Measurements from ENCODE around the gene KCNMB2.

DNA sequence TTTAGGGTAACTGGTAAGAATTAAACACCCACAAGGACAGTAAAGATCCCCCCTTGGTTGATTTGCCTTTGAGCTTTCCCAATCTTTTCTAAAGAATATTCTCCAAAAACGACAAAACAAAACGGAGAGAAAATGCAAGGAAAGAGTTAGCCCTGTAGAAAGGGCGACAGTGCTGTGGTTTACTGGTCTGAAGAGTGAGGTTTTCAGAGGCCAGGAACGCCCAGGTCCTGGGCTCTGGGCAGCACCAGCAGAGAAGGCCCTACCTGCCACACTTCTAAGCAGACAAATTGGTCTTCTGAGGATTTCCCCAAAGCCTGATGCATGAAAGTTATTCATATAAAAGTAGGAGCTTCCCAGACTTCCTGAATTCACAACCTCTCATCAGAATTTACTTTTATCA is 119.3 kb downstream of the KCNMB2 start:
- TF ChIP-seq, protein P1, sequence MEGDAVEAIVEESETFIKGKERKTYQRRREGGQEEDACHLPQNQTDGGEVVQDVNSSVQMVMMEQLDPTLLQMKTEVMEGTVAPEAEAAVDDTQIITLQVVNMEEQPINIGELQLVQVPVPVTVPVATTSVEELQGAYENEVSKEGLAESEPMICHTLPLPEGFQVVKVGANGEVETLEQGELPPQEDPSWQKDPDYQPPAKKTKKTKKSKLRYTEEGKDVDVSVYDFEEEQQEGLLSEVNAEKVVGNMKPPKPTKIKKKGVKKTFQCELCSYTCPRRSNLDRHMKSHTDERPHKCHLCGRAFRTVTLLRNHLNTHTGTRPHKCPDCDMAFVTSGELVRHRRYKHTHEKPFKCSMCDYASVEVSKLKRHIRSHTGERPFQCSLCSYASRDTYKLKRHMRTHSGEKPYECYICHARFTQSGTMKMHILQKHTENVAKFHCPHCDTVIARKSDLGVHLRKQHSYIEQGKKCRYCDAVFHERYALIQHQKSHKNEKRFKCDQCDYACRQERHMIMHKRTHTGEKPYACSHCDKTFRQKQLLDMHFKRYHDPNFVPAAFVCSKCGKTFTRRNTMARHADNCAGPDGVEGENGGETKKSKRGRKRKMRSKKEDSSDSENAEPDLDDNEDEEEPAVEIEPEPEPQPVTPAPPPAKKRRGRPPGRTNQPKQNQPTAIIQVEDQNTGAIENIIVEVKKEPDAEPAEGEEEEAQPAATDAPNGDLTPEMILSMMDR (IDR thresholded peaks at IDR 0.05): no peak
- TF ChIP-seq POLR2A (IDR thresholded peaks at IDR 0.05) (no peak), EP300 (IDR thresholded peaks at IDR 0.05) (no peak)

Measured in stomach (tissue), 4 donors.